Liver (tissue), 9 donors: ENCODE results near the gene UNC5A. TPM values are rescaled to one million over a fixed set of nuclear protein-coding genes. Genes with fewer than 3 reads are reported as not detected.

Experiments
- DNase-seq: peaks from one replicate; pipeline ENCODE4 v3.0.0-alpha.2; 2017; ENCODE audit warnings: low spot score
- H3K27ac ChIP-seq, 2 donors: one replicate each; pipeline ENCODE4 v1.7.0; 2013; ENCODE audit warnings: inconsistent platforms in 2 of 2, low read length in 2 of 2, control low read depth in 1 of 2, low read depth in 1 of 2, mild to moderate bottlenecking in 1 of 2
- H3K27me3 ChIP-seq, 4 donors: one replicate each; pipeline versions ENCODE4 v1.6.1 to v1.7.0; 2013; ENCODE audit warnings: low read length in 3 of 4, inconsistent platforms in 1 of 4, mild to moderate bottlenecking in 1 of 4, moderate library complexity in 1 of 4; ENCODE audit not compliant: control insufficient read depth in 4 of 4, insufficient read depth in 4 of 4
- H3K36me3 ChIP-seq, 4 donors: one replicate each; pipeline versions ENCODE4 v1.6.1 to v1.7.0; 2013; ENCODE audit warnings: low read length in 3 of 4, mild to moderate bottlenecking in 3 of 4, low read depth in 1 of 4, moderate library complexity in 1 of 4; ENCODE audit not compliant: control insufficient read depth in 4 of 4, insufficient read depth in 3 of 4
- H3K4me1 ChIP-seq, 4 donors: one replicate each; pipeline versions ENCODE4 v1.6.1 to v1.7.0; 2013; ENCODE audit warnings: low read length in 3 of 4, mild to moderate bottlenecking in 3 of 4, moderate library complexity in 1 of 4; ENCODE audit not compliant: control insufficient read depth in 4 of 4, insufficient read depth in 4 of 4
- H3K4me3 ChIP-seq, 3 donors: one replicate each; pipeline versions ENCODE4 v1.6.1 to v1.7.0; 2013; ENCODE audit warnings: low read length in 3 of 3, control low read depth in 1 of 3, low read depth in 1 of 3, mild to moderate bottlenecking in 1 of 3
- H3K9ac ChIP-seq, 2 donors: one replicate each; pipeline ENCODE4 v1.7.0; 2013; ENCODE audit warnings: low read length in 2 of 2, mild to moderate bottlenecking in 2 of 2, moderate library complexity in 2 of 2, control low read depth in 1 of 2, low read depth in 1 of 2
- H3K9me3 ChIP-seq, 4 donors: one replicate each; pipeline versions ENCODE4 v1.6.1 to v1.7.0; 2013; ENCODE audit warnings: low read length in 3 of 4; ENCODE audit not compliant: control insufficient read depth in 4 of 4
- ATF3 ChIP-seq: IDR thresholded peaks from 2 replicates; pipeline ENCODE4 v1.6.1; 2016; ENCODE audit warnings: antibody characterized with exemption
- CTCF ChIP-seq: fragments of 150-350 bp; IDR thresholded peaks from 2 replicates; pipeline ENCODE4 v1.5.1; 2017; ENCODE audit warnings: improper control_type of control experiment, low read depth, low read length; ENCODE audit not compliant: missing input control
- EGR1 ChIP-seq, 2 donors: IDR thresholded peaks; 2 replicates each; pipeline ENCODE4 v1.6.1; 2016 to 2018; ENCODE audit warnings: antibody characterized with exemption in 2 of 2, low read depth in 2 of 2
- FOXA1 ChIP-seq: IDR thresholded peaks from 2 replicates; pipeline ENCODE4 v1.6.1; 2016; ENCODE audit warnings: antibody characterized with exemption
- FOXA2 ChIP-seq: IDR thresholded peaks from 2 replicates; pipeline ENCODE4 v1.6.1; 2016; ENCODE audit warnings: antibody characterized with exemption
- GABPA ChIP-seq, 2 donors: IDR thresholded peaks in 1 of 2; conservative IDR thresholded peaks in 1 of 2; 2 replicates each; pipeline ENCODE4 v1.6.1; 2016; ENCODE audit warnings: antibody characterized with exemption in 2 of 2, mild to moderate bottlenecking in 1 of 2, moderate library complexity in 1 of 2
- HNF4A ChIP-seq, 2 donors: conservative IDR thresholded peaks; 2 replicates each; pipeline ENCODE4 v1.6.1; 2016; ENCODE audit warnings: antibody characterized with exemption in 2 of 2, mild to moderate bottlenecking in 2 of 2
- HNF4G ChIP-seq: IDR thresholded peaks from 2 replicates; pipeline ENCODE4 v1.6.1; 2016; ENCODE audit warnings: antibody characterized with exemption
- JUND ChIP-seq, 2 donors: IDR thresholded peaks; 2 replicates each; pipeline ENCODE4 v1.6.1; 2016; ENCODE audit warnings: antibody characterized with exemption in 2 of 2
- MAX ChIP-seq: IDR thresholded peaks from 2 replicates; pipeline ENCODE4 v1.6.1; 2016; ENCODE audit warnings: antibody characterized with exemption
- NR2F2 ChIP-seq: IDR thresholded peaks from 2 replicates; pipeline ENCODE4 v1.6.1; 2016; ENCODE audit warnings: antibody characterized with exemption
- RAD21 ChIP-seq, 2 donors: IDR thresholded peaks; 2 replicates each; pipeline ENCODE4 v1.6.1; 2016; ENCODE audit warnings: antibody characterized with exemption in 2 of 2, mild to moderate bottlenecking in 2 of 2
- REST ChIP-seq: IDR thresholded peaks from 2 replicates; pipeline ENCODE4 v1.6.1; 2016; ENCODE audit warnings: antibody characterized with exemption, mild to moderate bottlenecking
- RXRA ChIP-seq, 2 donors: IDR thresholded peaks; 2 replicates each; pipeline ENCODE4 v1.6.1; 2017 to 2018; ENCODE audit warnings: antibody characterized with exemption in 2 of 2, mild to moderate bottlenecking in 1 of 2
- SP1 ChIP-seq: IDR thresholded peaks from 2 replicates; pipeline ENCODE4 v1.6.1; 2018; ENCODE audit warnings: antibody characterized with exemption, mild to moderate bottlenecking
- TAF1 ChIP-seq: conservative IDR thresholded peaks from 2 replicates; pipeline ENCODE4 v1.6.1; 2016; ENCODE audit warnings: antibody characterized with exemption, mild to moderate bottlenecking
- YY1 ChIP-seq: IDR thresholded peaks from 2 replicates; pipeline ENCODE4 v1.6.1; 2016; ENCODE audit warnings: antibody characterized with exemption, mild to moderate bottlenecking
- ZBTB33 ChIP-seq: IDR thresholded peaks from 2 replicates; pipeline ENCODE4 v1.6.1; 2016; ENCODE audit warnings: antibody characterized with exemption
- WGBS: extraction: QIAGEN DNeasy Blood & Tissue Kit; methylation state at CpG from one replicate; pipeline ENCODE4 v1.1.7; 2013; 5-methylcytosine and 5-hydroxymethylcytosine counted together
- polyA plus RNA-seq, 2 donors: library from polyadenylated mRNA; stranded (reverse) in 1 of 2; unstranded in 1 of 2; fragments of 200-250 nt in 1 of 2; fragments of >200 nt in 1 of 2; fragmentation: Nextera tagmentation in 1 of 2; extraction: Ambion mirVana in 1 of 2; gene quantifications; one replicate each; pipeline versions ENCODE4 v1.2.1 to v1.2.3, GENCODE V29; 2013 to 2015
- total RNA-seq, 2 donors: library from RNA; depleted of rRNA; stranded (reverse); fragments of >200 nt; gene quantifications; one replicate each; pipeline ENCODE4 v1.2.3, GENCODE V29; 2014
- donor health status: healthy.
- donor health status: healthy.
- donor health status: healthy.
- donor health status: healthy.
- donor health status: healthy.

The UNC5A gene
- total and polyA plus RNA-seq, 4 donors = under 0.01 to 0.07 (median 0.03) TPM; not detected in 1

- H3K9me3 ChIP-seq = no peaks in the 10 kb centered on the region
- no peak overlapping the region for H3K9ac ChIP-seq
- 94% methylated on average over 5 of the region's 5 CpGs for WGBS
- no peak overlapping the region for H3K4me3 ChIP-seq
- H3K27ac ChIP-seq = no peak overlapping the region
- peaks cover 7 to 47% (median 42%) of the 10 kb centered on the region in 4 donors for H3K36me3 ChIP-seq
- no peaks in the 10 kb centered on the region for H3K4me1 ChIP-seq
- DNase-seq = peak; percentile 16
- no peaks in the 10 kb centered on the region for H3K27me3 ChIP-seq
- TF ChIP-seq HNF4G = no peak
- TF ChIP-seq GABPA (IDR thresholded peaks at IDR 0.05 in 1 of 2, conservative IDR thresholded peaks at IDR 0.05 in 1 of 2) = no peak
- TF ChIP-seq JUND (IDR thresholded peaks at IDR 0.05) = no peak
- no peak for TF ChIP-seq YY1
- no peak for TF ChIP-seq SP1
- no peak for TF ChIP-seq ATF3
- TF ChIP-seq NR2F2 = no peak
- TF ChIP-seq RXRA (IDR thresholded peaks at IDR 0.05) = no peak
- no peak for TF ChIP-seq FOXA2
- TF ChIP-seq HNF4A (conservative IDR thresholded peaks at IDR 0.05) = no peak
- no peak for TF ChIP-seq EGR1 (IDR thresholded peaks at IDR 0.05; ENCODE audit: low read depth in 2 of 2)
- no peak for TF ChIP-seq TAF1
- no peak for TF ChIP-seq RAD21 (IDR thresholded peaks at IDR 0.05)
- no peak for TF ChIP-seq FOXA1
- TF ChIP-seq MAX = no peak
- TF ChIP-seq ZBTB33 = no peak
- TF ChIP-seq REST = no peak
- TF ChIP-seq CTCF = no peak
Measured at GRCh38 chr5:176902911-176903664, 92.7 kb downstream of the UNC5A start.
